Kidney capillary endothelial cell (primary cell): ENCODE results near the gene ZNRF3.
"Not testable (repeated sequence)": the region's sequence is repeated elsewhere in the genome, so short reads cannot be mapped to it uniquely, and the experiment has no call there.

Source experiments
- DNase-seq: peaks from one replicate; pipeline ENCODE4 v3.0.0-alpha.2; 2018; ENCODE audit warnings: low spot score

The ZNRF3 gene

DNA sequence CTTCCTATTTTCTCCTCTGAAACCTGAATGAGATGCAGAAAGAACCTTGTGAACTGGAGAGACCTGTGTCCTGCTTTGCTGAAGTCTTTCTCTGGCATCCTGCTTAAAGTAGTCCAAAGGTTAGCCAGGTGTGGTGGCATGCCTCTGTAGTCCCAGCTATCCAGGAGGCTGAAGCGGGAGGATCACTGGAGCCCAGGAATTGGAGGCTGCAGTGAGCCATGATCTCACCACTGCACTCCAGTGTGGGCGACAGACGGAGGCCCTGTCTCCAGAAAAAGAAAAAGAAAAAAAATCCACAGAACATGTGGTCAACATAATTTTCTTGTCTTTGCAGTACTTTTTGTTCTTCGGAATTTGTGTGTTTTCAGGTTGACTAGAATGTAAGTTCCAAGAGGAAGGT lies 187.1 kb downstream of the ZNRF3 start:
- no peak for DNase-seq

DNA sequence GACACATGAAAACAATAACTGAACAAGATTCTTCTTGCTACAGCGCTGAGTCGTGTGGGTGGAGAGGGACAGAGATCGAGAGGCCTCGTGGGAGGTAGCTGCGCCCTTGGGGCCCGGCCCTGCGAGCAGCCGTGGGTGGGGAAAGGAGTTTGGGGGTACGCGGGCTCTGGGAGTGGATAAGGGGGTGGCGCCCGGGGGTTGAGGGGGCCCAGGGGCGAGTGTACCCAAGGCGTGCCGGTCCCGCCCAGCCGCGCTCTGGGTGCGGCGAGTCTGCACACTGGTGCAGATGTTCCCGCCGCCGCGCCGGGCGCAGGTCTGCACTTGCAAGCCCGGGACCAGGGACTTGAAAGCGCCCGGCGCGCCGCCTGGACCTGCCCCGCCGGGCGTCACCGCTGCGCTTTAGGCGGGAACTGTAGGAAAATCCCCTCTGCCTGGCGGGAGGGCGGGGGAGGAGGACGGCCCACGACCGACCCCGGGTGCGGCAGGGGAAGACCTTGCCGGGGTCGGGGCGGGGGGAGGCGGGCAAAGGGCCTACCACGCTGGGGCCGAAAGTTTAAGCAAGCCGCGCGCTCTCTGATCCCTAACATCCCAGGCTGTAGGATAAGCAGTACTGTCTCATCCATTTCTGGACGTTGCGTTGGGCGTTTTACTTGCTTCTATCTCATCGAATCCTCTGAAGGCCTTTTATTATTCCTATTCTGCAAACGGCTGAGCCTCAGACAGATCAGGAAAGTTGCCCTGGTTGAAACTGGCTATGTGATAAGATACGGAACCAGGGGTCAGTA lies 188.1 kb downstream of the ZNRF3 start:
- DNase-seq, result no peak

DNA sequence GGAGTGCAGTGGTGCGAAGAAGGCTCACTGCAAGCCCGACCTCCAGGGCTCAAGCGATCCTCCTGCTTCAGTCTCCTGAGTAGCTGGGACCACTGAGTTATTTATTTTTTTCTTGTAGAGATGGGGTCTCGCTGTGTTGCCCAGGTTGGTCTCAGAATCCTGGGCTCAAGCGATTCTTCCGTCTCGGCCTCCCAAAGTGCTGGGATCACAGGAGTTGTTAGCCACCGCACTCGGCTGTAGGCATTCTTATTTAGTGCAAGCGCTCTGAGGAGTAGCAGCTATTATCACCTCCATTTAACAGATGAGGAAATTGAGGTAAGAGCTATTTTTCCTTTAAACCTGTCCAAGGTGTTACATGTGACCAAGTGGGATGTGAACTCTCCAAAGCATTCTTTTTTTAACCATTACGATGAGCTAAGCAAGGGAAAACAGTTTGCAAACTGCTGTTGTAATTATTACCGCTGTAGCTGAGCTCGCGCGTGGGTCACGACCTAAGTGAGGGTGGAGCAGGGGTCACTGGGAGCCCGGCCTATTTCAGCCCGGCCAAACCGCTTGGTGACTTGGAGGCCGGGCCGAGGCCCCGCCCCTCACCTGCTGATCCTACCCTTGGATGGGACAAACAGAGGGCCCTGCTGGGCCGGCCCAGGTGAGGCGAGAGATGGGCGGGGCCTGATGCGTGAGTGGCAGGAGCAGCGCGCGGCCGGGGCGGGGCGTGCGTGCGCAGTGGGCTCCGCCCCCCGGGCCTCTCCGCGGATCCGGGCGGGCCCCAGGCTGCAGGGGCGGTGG lies 189.0 kb downstream of the ZNRF3 start:
- DNase-seq, result peak; percentile 41

DNA sequence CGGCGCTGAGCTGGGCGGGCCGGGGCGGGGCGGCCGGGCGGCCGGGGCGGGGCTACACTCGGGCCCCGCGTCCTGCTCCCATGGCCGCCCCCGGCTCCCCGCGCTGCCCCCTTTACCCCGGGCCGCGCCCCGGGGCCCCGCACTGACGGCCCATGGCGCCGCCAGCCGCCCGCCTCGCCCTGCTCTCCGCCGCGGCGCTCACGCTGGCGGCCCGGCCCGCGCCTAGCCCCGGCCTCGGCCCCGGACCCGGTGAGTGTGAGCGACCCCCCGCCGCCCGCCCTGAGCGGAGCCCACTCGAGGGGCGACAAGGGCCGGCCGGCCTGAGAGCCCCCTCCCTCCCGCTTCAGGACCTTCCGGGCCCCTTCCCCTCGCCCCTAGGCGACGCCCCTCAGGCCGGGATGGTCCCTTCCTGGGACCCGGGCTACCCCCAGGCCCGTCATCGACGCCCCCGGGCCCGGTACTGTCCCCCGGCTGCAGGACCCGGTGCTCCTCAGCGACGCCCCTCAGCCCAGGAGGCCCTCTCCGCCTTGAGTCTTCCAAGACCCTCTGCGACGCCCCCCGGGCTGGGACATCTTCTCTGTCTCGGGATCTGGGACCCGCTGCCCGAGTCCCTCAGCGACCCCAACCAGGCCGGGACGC lies 189.7 kb downstream of the ZNRF3 start, which contains the start of gene KREMEN1:
Gene KREMEN1, plus strand, starts transcription at position 57 of the 639 bp plus-strand sequence. Its CDS starts 96 bp downstream, at position 153.
- DNase-seq, result no peak

DNA sequence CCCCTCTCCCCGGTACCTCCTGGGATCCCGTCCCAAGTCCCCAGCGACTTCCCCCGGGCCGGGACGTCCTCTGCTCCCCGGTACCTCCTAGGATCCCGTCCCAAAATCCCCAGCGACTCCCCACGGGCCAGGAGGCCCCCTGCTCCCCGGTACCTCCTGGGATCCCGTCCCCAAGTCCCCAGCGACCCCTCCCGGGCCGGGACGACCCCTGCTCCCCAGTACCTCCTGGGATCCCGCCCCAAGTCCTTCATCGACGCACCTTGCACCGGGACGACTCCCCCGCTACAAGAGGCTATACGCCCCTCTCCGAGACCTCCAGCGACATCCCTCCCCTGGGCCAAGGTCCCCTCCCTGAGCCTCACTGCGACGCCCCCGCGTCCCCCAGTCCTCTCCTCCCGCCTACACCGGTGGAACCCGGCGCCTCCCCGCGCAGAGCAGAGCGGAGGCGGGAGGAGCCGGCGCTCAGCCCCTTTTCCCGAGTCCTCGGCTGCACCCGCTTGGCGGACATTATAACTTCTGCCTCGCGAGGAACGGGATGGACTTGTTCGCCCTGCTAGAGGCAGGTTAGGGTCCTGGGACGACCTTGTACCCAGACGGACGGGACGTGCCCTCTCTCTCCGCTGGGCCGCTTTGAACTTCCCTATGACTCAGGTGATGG lies 190.4 kb downstream of the ZNRF3 start:
- DNase-seq, result no peak

DNA sequence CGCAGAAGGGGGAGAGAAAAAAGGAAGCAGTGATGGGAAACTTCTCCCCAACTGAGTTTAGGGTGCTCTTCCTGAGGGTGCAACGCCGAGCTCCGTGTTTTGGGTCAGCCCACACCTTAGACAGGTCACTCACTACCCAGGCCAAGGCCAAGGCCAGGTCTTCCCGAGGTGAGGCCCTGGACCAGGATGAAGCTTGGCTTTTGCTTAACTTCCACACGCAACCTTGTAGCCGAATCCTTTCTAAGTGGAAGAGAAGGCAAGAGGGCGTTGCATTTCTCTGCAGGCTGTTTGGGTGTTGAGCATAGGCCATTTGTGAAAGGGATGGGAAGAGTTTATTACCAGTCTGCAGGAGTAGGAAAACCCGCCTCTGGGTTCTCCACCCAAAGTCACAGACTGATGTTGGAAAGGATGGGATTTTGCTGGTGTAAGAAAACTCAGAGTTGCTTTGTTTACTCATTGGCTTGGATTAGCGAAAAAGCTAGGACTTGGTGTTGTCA lies 191.0 kb downstream of the ZNRF3 start:
- no peak for DNase-seq

DNA sequence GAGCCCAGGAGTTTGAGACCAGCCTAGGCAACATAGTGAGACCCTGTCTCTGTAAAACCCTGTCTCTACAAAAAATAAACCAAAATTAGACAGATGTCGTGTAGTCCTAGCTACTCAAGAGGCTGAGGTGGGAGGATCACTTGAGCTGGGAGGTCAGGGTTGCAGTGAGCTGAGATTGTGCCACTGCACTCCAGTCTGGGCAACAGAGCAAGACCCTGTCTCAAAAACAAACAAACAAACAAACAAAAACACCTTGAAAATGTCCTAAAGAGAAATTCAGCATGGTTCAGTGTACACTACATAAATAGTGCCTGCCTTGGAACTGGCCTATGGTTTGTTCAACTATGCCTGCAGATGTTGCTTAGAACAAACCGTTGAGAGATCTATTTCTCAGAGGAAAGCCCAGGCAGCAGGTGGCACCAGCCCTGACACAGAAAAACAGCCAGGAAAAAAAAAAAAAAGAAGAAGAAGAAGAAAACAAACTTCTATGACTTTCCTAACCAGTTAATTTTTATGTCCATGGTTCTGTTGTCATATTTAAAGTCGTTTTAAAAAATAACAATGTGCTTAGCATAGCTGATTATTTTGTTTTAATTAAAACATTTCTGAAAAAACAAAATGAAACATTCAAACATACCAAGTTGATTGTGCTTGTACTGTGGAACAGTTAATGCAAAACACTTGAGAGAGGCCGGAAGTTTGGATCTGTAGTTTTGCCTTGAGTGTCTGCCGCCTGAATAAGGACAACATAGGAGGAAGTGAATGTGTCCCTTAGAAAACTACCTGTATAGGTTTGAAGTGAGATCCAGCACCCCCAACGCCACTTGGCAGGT lies 194.9 kb downstream of the ZNRF3 start:
- no peak for DNase-seq

DNA sequence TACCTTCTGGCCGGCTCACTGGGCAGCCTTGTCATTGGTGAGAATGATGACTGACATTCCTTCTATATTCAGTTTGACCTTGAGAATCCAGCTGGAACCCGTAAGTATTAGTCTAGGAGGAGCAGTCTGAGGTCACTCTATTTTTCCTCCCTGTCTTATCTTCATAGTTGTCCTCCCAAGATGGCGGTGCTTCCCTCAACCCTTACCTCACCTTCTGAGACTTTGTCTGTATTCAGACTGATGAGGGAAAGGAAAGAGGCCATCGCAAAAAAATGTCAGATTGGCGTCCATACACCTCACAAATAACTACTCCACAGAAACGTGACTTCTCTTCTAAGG lies 195.5 kb downstream of the ZNRF3 start:
- no peak for DNase-seq

DNA sequence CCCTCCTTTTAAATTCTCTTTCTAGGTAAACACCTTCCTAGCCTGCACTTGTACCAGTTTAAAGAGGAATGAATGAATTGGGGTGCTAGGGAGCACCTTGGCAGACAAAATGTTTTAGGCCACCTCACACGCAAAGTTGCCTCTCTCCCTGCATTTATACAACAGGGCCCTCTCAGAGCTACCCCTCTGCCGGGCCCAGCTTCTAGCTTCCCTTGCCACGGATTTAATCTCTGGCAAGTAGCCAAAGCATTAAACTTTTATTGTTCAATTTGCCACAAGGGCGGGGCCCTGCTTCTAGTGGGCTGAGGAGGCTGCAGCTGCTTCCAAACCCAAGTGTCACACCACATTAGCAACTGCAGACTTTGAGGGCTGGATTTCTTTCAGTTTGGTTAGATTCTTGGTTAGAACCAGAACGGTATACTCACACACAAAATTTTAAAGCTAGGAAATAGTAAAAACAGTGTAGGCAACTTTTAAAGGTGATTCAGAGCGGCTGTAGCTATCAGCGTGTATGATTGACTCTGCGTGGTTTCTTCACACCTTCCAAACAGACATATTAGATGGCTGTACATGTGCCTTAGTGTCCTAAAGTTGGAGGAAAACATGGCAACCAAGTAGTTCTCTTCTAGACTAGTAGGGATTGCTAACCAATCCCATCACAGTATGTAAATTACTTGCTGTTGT lies 196.0 kb downstream of the ZNRF3 start:
- DNase-seq, result no peak

DNA sequence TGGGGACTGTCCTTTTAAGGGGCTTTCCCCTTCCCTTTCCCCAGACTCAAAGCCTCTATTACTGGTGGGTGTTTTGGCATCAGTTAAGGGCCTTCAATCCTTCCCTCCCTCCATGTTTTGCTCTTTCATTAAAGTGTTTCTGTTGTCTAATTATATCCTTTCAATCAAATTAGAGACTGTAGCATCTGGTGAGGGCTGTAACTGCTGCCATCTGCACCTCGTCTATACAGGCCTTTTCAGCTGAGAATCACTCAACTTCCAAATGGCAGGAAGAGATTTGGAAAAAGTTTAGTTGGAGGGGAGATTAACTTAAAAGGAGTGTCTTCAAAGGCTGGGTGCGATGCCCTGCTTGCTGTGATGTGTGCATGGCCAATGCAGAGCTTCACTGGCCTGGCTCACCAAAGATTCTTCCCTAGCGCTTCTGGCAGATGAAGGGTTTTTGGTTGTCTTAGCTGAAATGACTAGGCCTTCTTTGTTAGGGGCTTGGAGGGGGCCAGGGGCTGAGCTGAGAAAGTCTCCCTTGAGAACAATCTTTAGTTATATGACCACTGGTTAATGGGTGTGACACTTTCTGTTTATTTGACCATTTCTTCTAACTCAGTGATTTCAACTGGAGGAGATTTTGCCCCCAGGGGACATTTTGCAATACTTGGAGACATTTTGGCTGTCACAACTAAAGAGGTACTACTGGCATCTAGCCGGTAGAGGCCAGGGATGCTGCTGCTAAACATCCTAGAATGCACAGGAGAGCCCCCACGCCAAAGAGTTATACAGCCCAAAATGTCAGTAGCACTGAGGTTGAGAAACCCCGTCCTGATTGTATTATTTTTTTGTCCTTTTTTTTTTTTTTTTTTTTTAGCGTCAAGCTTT lies 197.0 kb downstream of the ZNRF3 start:
- DNase-seq, result no peak

DNA sequence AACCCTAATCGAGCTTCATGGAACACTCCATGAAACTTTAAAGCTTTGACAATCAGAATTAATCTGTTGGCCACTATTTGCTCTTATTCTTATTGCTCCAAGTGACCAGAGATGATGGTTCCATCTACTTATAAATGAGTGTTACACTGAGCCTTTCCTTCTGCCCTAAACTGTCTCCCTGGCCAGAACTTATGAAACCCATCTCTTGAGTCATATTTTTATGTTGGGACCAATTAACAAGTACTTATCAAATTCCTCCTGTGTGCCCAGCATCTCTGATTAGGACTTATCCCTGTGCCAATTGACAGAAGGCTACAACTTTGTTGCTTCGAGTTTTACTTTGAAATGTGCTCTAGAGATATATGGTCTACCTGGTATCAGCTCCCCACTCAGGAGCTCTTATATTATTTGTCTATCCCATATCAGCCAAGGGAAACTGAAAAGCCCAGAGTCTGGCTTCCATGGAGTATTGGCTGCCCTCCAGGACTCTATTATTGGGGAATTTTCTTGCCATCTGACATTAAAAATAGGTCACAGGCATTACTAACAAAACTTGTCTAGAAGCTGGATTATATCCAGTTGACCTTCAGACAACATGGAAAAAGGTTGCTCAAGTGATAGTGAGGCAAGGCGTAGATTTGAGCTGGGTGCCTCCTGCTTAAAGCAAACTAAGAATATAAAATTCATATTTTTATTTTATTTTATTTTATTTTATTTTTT lies 198.3 kb downstream of the ZNRF3 start:
- DNase-seq, result no peak

DNA sequence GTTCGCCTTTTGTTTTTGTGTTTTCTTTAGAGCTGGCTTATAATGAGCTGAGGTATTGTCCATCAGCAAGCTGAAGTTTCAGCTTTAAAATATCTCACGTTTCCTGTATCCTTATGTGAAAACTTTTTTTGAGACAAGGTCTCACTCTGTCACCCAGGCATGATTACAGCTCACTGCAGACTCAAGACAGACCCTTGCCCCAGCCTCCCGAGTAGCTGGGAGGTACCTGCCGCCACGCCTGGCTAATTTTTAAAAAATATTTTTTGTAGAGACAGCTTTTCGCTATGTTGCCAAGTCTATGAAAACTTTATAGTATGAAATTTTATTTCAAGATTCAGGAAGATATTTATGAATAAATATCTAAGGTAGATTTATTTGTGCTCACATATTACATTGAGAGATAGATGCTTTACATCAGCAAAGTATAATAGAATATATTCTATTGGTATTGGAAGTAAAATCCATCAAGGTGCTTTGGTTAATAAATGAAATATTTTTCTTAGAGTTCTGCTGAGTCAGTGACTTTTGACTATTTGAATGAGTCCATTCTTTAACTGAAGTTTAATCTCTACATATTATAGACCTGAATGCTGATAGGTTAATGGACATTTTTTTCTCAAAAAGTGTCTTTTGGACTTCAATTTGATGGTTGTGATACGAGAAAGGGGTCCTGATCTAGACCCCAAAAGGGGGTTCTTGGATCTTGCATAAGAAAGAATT lies 199.6 kb downstream of the ZNRF3 start:
- no peak for DNase-seq

DNA sequence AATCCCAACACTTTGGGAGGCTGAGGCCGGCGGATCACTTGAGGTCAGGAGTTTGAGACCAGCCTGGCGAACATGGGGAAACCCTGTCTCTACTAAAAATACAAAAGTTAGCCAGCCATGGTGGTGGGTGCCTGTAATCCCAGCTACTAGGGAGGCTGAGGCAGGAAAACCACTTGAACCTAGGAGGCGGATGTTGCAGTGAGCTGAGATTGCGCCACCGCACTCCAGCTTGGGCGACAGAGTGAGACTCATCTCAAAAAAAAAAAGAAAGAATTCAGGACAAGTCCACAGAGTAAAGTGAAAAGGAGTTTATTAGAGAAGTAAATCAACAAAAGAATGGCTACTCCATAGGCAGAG lies 200.2 kb downstream of the ZNRF3 start:
- DNase-seq, result not testable (repeated sequence)

DNA sequence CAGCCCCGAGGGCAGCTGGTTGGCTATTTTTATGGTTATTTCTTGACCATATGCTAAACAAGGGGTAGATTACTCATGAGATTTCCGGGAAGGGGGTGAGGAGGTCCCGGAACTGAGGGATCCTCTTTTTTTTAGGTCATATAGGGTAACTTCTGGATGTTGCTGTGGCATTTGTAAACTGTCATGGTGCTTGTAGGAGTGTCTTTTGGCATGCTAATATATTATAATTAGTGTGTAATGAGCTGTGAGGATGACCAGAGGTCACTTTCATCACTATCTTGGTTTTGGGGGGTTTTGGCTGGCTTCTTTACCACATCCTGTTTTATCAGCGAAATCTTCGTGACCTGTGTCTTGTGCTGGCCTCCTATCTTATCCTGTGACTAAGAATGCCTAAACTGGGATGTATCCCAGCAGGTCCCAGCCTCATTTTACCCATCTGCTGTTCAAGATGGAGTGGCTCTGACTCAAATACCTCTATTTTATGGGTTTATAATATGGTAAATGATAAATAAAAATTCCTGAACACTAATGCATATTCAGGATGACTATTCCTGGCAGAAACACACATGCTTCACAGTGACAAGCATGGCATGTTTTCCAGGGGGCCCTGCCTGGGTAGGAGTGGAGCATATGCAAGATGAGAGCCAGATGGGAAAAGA lies 200.7 kb downstream of the ZNRF3 start:
- no peak for DNase-seq

DNA sequence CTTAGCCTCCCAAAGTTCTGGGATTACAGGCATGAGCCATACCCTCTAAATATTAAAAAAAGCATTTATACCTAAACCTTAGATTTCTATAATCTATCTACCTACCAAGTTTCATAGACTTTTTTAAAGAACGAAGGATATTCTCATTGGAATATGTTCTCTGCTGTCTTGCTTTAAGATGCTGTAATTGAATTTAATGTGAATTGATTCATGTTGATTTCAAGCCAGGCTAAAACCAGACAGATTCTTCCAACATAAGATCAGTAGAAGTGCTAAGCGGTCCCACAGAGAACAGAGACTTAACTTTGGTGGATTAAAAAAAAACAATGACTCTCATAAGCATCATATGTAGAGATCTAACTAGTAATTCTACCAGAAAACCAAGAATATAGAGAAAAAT lies 203.6 kb downstream of the ZNRF3 start:
- DNase-seq, result no peak

DNA sequence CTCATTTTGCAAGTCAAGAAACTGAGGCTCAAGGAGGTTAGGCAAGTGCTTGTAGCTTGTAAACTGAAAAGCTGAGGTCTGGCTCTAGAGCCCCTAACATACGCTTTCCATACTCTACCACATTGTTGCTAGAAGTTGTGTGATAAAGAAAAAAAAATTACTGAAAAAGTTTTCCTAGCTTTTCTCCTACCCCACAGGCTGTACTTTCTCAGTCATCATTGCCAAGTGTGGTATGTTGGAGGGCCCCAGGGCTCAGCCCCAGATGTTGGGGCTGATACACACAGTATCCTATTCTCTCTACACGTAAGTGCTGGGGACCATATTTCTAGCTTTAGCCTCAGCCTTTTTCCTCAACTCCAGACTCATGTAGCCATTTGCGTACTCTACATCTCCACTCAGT lies 205.4 kb downstream of the ZNRF3 start:
- no peak for DNase-seq

DNA sequence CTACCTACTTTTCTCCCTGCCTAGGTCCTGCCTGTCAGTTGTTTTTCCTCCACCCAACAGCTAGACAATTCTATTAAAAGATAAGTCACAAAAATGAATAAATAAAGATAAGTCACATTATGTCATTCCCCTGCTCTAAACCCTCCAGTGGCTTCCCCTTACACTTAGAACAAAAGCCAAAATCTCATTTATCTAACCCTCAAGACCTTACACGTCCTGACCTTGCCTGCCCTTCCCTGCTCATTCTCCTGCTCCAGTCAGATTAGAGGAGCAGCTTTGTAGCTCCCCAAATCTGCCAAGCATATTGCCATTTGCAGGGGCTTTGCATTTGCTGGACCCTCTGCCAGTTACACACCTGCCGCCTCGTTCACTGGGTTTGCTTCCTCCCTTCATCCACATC lies 206.1 kb downstream of the ZNRF3 start:
- no peak for DNase-seq

DNA sequence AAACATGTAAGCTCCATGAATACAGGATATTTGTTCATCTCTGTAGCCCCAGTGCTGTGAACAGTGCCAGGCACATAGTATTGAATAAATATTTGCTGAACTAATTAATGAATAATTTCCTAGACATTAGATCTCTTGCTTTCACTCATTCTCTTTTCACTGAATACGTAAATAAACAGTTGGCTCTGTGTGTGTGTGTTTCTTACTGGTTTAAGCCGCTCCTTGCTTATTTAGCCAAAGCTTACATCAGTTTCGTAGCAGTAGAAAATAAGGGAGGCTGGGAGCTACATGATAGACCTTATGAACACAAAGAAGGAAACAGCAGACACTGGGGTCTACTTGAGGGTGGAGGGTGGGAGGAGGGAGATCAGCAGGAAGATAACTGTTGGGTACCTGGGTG lies 206.7 kb downstream of the ZNRF3 start:
- DNase-seq, result no peak
